NCI-H1092 treated with DMSO at 0.1 percent for 48 hours (cell line): ENCODE results near the gene SMYD3.

ENCODE experiments used
- DNase-seq: peaks from one replicate; lab custom pipeline; 2025; lab: John Stamatoyannopoulos, UW

The SMYD3 gene

DNA sequence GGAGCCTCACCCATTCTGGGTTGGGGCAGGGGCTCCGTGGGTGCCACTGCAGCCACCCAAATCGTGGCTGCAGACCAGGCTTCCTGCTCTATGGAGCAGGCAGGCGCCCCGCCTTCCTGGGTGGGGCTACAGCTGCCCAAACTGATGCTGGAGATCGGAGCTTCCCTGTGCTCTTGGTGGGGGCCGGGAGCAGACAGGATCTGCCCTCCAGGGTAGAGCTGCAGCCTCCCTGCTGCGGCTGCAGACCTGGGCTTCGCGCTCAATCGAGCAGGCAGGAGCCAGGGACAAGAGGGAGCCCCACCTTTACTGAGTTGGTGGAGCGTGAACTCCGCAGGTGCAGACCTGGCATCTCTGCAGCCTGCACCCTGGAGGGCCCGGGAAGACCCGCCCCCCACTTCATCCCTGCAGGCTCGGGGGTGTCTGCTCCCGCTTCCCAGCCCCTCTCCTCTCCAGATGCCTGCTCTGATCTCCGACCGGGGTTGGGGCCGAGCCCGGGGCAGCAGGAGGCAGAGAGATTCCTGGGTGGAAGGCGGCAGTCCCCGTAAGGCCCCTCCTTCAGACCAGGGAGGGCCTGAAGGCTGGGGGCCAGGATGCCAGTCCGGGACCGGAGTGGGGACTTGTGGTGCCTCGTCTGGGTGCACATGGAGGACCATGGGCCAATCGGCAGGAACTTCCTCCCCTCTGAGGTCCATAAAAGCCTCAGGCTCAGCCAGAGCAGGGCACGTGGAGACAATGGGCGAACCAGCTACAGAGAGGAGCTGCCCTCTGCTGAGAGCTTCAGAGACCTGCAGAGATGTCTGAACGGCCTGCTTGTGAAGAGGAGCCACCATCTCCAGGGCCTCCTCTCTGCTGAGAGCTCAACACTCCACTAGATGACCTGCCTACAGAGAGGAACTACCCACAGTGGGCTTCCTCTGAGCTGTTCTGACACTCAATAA lies 359.3 kb downstream of the SMYD3 start:
- DNase-seq = no peak

DNA sequence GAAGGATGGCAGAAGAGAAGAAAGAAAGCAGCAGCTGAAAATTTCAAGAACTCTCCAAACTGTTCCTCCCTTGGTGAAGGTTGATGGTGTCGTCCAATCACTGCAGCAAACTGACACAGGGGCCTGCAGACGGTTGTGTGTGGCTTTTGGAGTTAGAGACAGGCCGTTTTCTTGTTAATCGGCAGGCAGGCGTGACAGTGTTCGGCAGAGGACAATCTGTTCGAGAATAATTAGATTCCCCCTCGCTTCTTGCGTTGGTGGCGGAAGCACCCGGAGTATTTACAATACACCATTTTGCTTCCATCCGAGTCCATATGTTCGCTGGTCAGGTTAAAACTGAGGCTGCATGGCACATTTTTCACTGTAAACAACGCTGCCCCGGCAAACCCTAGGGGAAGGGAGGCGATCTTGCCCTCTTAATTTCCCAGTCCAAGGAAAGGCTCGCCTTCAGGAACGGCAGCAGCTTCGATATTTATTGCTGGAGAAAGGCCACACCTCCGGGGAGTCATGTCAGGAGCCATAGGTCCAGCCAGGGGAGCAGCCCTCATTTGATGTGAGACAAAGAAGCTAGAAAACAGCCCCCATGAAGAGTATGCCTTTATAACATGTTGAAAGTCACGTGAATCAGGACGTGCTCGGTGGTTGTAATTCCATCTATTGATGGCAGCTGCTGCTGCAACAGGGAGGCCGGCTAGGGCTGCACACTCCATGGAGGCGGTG lies 360.1 kb downstream of the SMYD3 start:
- no peak for DNase-seq

- DNase-seq = no peak
These were observed 361.2 kb downstream of the SMYD3 start for GRCh38 chr1:246145900-246146299.

- DNase-seq = no peak
These were observed 362.1 kb downstream of the SMYD3 start for GRCh38 chr1:246144931-246145330.

- no peak for DNase-seq
These were observed 364.7 kb downstream of the SMYD3 start for GRCh38 chr1:246142320-246142893.

GRCh38 chr1:246141306-246141705 lies 365.8 kb downstream of the SMYD3 start:
- no peak for DNase-seq

- no peak for DNase-seq
These were observed 367.3 kb downstream of the SMYD3 start for GRCh38 chr1:246139745-246140182.

- DNase-seq = no peak
These were observed 368.3 kb downstream of the SMYD3 start for GRCh38 chr1:246138781-246139180.

- DNase-seq = no peak
These were observed 370.6 kb downstream of the SMYD3 start for GRCh38 chr1:246136477-246136876.

GRCh38 chr1:246134789-246135188 lies 372.3 kb downstream of the SMYD3 start:
- DNase-seq = no peak

DNA sequence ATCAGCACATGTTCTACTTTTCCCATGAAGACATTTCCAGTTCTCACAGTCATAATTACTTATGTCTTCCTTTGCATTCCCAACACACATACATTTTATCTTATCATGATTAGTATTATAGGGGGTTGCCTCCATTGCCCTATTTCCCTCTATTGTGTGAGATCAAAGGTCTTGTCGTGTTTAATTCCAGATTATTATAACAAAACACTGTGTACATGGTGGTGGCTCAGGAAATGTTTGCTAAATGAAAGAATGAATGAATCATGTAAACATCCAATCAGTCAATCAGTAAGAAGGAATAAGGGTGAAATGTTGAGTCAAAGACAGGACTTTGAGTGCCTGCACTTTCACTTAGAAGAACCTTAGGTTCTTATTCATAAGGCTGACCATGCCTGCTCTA lies 376.0 kb downstream of the SMYD3 start:
- DNase-seq = no peak

DNA sequence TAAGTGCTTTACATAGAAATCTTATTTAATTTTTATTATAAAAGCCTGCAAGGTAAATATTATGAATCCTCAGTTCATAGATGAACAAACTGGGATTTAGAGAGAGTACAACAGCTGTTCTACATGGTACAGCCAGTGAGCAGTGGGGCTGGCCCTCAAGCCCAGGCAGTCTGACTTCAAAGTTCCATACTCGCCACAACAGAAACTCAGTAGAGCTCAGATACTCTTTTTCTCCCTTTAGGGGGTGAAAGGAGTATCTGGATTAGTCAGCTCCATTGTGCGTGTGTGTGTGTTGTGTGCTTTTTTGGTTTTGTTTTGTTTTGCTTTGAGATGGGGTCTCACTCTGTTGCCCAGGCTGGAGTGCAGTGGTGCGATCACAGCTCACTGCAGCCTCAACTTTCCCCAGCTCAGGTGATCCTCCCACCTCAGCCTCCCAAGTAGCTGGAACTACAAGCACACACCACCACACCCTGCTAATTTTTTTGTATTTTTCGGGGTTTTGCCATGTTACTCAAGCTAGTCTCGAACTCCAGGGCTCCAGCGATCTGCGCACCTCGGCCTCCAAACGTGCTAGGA lies 378.5 kb downstream of the SMYD3 start:
- DNase-seq = no peak

DNA sequence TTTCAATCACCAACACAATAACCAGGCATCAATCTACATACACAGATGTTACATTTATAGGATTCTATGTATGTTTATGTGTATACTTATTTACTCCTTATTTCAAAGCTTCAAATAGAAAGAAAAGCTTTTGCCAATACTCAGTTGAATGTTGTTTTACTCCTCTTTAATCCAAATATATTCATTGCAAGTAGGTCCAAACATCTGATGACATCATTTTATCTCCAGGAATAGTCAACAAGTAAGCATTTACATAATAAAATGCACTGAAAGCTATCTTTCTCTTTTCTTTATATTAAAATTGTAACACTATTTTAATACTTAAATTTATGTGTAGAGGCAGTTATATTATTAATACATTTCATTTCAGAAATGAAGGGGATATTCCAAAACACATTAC lies 380.5 kb downstream of the SMYD3 start:
- DNase-seq = no peak

DNA sequence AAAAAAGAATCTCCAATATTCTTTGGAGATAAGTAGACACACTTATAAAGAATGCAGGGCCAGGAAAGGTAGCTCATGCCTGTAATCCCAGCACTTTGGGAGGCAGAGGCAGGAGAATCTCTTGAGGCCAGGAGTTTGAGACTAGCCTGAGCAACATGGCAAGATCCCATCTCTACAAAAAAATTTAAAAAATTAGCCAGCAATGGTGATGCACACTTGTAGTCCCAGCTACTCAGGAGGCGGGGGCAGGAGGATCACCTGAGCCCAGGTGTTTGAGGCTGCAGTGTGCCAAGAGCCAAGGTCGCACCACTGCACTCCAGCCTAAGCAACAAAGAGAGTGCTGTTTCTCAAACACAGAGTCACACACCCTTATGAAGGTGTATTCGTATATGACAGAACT lies 385.0 kb downstream of the SMYD3 start:
- no peak for DNase-seq

GRCh38 chr1:246121533-246121932 lies 385.5 kb downstream of the SMYD3 start:
- DNase-seq = no peak

- peak; percentile 54 for DNase-seq
These were observed 389.9 kb downstream of the SMYD3 start for GRCh38 chr1:246117066-246117791.

DNA sequence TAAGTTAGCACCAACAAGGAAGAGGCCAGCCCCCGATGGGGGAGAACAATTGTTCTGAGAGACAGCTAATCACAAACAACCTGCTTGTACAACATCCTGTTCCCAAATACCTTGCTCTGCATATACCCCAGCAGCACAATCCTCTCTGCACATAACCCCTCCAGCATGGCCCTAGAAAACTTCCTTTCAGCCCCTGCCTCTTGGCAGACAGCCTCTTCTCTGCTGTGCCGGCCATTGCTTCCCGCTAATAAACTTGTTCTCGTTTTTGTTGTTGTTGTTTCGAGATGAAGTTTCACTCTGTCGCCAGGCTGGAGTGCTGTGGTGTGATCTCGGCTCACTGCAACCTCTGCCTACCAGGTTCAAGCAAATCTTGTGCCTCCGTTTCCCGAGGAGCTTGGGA lies 392.7 kb downstream of the SMYD3 start:
- no peak for DNase-seq

DNA sequence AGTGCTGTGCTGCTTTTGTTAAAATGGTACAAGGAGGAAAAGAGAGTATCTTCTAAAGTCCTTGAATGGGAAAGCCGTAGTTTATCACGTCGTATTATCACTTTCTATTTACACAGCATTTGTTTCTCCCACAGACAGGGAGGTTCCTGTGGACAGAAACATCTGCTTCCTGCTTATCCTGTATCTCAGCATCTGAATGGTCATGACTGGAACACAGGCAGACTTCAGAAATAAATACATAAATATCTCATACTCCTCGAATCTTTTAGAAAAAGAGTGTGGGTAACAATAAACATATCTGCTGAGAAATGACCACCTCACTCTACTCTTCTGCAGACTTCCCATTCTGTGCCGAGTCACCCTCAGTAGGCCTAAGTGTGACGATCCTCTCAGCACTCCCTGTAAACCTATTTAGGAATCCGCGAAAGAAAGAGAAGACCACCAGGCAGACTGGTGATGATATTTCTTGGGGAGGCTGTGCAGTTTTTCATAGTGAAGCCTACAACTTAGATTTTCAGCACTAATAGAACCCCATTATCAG lies 393.5 kb downstream of the SMYD3 start:
- DNase-seq = peak; percentile 34

DNA sequence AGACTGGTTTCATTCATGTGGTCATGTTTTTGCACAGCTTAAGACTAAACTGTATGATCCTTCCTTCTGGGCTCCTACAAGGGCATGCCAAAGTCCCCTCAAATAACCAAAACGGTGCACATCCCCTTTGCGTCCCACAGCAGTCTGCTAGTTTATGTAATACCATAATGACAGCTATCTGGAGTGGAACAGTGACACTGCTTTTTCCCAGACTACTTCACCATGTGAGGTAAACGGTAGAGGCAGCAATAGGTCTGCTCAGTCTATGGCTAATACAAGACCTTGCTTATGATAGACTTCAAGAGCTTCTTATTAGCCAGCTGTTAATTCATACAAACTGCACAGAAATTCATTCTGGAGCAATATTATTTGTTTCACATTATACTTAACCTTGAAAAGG lies 395.5 kb downstream of the SMYD3 start:
- DNase-seq = no peak

- DNase-seq = peak; percentile 52
These were observed 396.5 kb downstream of the SMYD3 start for GRCh38 chr1:246110343-246111219.
